Renal cortex interstitium (tissue), 11 donors: ENCODE data around the gene C3orf18. TPM values are rescaled to one million over a fixed set of nuclear protein-coding genes. Genes with fewer than 3 reads are reported as not detected.

ENCODE experiments used
- DNase-seq, 11 donors: peaks; one replicate each; pipeline ENCODE4 v3.0.0-alpha.2; 2013; ENCODE audit warnings: low read depth in 9 of 11, low spot score in 4 of 11; ENCODE audit errors: extremely low read depth in 1 of 11
- polyA plus RNA-seq, 3 donors: library from polyadenylated mRNA; unstranded; fragments of 120-200 nt; gene quantifications; one replicate each; pipeline ENCODE4 v1.2.1, GENCODE V29; 2013; ENCODE audit not compliant: insufficient read length in 3 of 3

The C3orf18 gene
- polyA plus RNA-seq, 3 donors: 16.0 to 19.6 (median 16.9) TPM

DNA sequence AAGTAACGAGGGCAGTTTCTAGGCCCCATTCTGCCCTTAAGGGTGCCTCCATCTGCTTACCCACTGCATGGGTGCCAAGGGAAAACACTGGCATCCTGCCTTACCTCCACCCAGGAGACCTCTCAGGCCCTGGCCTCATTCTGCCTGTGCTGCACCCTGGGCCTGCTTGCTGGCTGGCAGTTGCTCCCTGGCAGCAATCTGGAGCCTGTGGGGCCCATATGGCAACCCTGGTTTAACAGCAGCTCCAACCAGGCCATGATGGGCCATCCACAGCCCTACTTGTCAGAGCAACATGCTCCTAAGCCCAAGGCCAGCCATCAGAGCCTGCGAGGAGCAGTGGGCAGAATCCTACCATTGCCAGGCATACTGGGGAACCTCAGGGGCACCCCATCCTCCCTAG, 3.7 kb downstream of the C3orf18 start:
- no peak for DNase-seq

DNA sequence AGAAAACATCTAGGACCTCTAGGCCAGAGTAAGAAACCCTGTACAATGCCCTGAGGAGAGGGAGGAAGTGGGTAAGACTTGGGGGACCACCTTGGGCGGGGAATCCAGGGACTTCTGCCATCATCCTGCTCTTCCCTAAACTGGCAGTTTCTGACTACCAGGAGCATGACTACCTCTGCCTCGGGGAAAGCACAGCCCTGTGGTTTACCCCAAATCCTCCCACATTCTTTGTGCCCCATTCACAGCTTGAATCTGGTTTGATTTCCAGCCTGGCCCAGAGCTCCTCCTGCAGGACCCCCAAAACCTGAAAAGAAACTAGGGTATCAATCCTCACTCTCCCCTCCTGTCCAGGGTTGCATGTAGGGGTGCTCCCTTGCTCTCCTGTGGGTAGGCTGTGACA, 4.7 kb downstream of the C3orf18 start:
- DNase-seq: no peak

- DNase-seq: no peak
These were observed 7.8 kb downstream of the C3orf18 start for GRCh38 chr3:50559702-50560101.

- DNase-seq: no peak
These were observed 9.6 kb downstream of the C3orf18 start for GRCh38 chr3:50557915-50558314.

GRCh38 chr3:50557106-50557505, 10.4 kb downstream of the C3orf18 start:
- no peak for DNase-seq

DNA sequence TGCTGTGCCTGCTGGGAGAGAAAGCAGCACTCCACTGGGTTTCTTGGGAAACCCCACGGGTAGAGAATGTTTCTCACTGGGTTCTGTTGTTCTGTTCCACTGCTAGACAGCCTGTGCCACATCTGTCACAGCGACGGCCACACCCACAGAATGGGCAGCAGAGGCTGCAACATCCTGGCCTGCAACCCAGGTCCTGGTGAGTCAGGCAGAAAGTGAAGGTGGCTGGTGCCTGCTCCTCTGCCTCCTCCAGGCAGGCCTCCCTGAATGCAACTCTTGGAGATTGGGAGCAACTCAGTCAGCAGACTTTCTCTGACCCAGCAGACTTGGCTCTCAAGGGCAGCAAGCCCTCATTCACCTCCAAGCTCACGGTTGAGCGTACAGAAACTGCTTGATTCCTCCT, 13.0 kb downstream of the C3orf18 start:
- no peak for DNase-seq

GRCh38 chr3:50552598-50552997, 14.9 kb downstream of the C3orf18 start:
- DNase-seq: no peak

DNA sequence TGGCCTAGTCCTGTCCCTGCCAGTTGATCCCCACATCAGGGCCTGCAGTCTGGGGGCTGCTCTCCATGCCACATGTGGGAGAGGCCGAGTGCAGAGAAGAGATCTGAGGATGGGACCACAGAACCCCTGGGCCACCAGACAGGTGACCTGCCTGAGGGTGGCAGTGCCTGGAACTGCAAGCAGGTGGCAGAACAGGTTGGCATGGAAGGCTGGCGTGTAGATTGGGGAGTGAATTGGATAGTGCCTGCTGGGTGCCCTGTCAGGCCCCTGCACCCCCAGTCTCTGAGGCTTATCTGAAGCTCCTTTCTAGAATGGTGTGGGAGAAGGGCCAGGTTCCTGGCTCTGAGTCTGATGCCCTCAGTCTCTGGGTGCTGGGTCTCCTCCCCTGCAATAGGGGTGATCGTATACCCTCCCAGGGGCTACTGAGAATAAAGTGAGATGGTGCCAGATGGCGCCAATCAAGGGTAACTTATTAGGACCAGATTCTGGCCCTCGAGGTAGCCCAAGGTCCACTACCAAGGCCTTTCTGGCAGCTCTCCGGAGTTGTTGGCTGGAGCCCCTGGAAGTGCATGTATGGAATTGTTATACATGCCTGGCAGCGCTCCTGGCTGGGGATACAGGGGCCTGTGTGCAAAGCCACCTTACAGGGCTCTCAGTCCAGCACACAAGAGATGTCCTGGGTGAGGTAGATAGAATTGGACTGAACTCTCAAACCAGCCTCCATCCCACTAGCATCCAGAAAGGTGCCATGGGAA, 15.7 kb downstream of the C3orf18 start:
- no peak for DNase-seq

GRCh38 chr3:50551054-50551659, 16.4 kb downstream of the C3orf18 start:
- DNase-seq: no peak

DNA sequence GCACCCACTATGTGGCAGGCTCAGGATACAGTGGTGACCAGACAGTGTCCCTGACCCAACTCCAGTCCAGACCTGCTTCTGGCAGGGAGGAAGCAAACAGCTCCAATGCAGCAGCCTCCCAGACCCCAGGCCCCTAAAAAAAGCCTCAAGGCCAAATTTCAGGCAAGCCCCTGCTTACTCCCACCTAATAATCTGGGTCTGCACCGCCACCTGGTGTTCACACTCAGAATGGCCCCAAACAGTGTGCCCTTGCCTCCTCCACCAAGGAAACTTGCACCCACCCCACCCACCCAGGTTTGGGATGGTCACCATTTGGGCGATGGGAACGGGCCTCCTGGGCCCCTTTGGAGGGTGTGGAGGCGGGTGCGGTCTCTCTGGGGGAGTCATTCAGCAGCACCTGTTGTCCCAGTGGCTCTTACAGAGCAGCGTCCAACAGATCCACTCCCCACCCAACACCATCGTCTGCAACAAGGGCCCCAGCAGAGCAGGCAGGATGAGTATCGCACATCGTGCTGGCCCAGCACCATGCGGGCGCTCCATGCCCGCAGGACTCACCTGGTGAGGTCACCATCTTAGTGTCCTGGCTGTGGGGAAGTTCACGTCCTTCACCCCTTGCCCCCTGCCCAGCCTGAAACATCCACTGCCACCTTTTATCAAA, 17.3 kb downstream of the C3orf18 start:
- DNase-seq: peak in 2 of 11 donors; percentile 44 to 50

GRCh38 chr3:50549226-50549625, 18.3 kb downstream of the C3orf18 start:
- no peak for DNase-seq

DNA sequence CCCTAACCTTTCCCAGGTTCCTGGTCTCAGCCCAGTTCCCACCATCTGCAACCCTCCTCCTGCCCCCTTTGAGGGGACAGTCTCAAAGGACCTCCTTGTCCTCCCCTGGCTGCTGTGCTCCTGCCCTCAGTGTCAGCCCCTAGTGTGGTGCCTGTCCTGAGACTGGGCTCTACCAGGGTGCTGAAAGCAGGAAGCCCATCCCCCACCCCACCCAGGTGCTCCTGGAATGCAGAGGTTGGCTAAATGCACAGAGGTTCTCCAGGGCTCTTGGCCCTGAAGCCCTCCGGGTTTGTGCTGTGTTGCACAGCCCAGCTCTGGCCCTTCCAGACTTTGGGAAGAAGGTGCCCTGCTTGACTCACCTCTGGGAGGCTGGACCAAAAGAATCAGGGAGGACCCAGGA, 21.8 kb downstream of the C3orf18 start:
- DNase-seq: no peak

DNA sequence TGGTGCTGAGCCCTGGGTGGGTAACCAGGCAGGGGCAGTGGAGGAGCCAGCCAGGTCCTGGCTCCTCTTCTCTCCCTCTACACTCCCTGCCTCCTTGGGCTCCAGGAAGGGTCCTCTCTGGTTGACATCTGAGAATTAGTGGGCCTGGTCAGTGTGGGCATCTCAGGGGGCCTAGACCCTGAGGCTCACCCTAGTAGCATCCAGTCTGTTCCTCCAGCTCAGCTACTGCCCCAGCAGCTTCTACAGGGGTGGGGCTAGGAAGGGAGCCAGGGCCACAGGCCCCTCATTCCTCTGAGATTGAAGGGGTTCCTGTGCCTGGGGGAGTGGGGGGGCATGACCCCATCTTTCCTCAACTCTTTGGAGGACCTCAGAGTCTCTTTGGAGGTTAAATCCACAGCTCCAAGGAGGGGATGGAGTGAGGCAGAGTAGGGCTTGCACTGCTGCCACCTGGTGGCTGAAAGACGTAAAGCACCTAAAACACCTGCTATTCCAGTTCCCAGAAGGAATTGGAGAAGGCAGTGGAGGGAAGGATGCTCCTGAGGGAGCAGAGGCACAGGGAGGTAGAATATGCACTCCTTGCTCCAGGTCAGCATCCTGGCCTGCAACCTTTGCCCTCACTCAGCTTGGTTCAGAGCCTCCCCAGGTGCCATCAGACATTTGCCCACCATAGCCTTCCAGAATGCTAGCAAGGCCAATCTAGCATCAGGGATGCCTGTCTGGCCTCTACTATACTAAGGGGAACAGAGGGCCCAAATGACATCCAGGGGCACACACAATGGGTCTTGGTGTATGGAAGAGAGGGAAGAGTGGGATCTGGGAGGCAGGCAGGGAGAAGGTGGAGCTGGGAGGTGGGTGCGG, 25.1 kb downstream of the C3orf18 start:
- DNase-seq: peak in 10 of 11 donors; percentile 45 to 72 (median 58)

GRCh38 chr3:50539356-50540286, 27.9 kb downstream of the C3orf18 start:
- DNase-seq: no peak

- no peak for DNase-seq
These were observed 30.0 kb downstream of the C3orf18 start for GRCh38 chr3:50537421-50538129.

- no peak for DNase-seq
These were observed 30.9 kb downstream of the C3orf18 start for GRCh38 chr3:50536471-50537180.

DNA sequence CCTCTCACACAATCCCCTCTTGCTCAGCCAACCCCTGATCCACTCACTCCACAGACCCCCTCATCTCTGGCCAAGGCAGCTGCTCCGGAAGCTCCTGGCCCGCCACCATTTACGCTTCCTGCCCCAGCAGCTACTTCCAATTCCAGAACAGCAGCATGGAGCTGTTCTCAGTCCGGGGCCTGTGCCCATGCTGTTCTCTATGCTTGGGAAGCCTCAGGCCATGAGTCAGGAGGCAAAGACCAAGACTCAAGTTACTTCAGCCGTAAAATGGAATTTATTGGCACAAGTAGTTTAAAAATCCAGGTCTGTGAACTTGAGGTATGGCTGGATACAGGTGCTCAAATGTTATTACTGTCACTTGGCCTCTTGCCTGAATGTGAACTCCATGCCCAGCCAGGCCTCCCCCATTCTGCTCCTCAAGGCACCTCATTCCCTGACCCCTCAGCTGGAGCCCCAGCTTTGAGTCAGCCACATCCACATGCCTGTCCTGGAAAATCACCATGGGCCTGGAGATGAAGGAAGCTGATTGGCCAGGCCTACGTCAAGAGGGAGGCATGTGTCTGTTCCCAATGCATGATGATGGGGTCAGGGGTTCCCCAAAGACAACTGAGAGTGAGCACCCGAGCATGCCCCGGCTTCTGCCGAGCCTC, 32.7 kb downstream of the C3orf18 start:
- no peak for DNase-seq
